ENCODE results near the gene USH2A.

Gene USH2A

DNA sequence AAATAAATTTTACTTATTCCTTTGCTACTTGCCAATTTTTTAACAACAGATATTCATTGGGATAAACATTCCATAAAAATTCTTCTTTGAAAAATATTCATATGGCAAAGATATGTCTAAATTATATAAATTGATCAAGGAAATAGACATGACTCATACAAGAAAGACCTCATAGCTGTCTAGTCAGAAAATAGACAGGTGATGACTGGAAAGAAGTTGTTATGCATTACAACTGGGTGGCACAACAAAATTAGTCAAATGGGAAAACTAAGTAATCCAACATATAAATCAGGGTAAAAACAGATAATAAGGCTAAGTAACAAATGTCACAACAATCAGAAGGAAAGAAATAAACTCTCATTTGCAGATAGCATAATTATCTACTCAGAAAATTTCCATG lies 92.0 kb downstream of the USH2A start:
- H3K27me3 ChIP-seq (replicated peaks; ENCODE audit: control insufficient read depth, insufficient read depth, low read length) = no peaks in the 10 kb centered on the region
- no peaks in the 10 kb centered on the region for H3K36me3 ChIP-seq (ENCODE audit: control insufficient read depth, insufficient read depth, low read length)
- H3K4me3 ChIP-seq (replicated peaks; ENCODE audit: low read depth, low read length) = no peak overlapping the region
- TF ChIP-seq, protein P1, sequence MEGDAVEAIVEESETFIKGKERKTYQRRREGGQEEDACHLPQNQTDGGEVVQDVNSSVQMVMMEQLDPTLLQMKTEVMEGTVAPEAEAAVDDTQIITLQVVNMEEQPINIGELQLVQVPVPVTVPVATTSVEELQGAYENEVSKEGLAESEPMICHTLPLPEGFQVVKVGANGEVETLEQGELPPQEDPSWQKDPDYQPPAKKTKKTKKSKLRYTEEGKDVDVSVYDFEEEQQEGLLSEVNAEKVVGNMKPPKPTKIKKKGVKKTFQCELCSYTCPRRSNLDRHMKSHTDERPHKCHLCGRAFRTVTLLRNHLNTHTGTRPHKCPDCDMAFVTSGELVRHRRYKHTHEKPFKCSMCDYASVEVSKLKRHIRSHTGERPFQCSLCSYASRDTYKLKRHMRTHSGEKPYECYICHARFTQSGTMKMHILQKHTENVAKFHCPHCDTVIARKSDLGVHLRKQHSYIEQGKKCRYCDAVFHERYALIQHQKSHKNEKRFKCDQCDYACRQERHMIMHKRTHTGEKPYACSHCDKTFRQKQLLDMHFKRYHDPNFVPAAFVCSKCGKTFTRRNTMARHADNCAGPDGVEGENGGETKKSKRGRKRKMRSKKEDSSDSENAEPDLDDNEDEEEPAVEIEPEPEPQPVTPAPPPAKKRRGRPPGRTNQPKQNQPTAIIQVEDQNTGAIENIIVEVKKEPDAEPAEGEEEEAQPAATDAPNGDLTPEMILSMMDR (IDR thresholded peaks at IDR 0.05; ENCODE audit: insufficient read depth, low read length, poor library complexity, severe bottlenecking) = no peak
- DNase-seq (ENCODE audit: extremely low read depth, insufficient read length) = no peak

DNA sequence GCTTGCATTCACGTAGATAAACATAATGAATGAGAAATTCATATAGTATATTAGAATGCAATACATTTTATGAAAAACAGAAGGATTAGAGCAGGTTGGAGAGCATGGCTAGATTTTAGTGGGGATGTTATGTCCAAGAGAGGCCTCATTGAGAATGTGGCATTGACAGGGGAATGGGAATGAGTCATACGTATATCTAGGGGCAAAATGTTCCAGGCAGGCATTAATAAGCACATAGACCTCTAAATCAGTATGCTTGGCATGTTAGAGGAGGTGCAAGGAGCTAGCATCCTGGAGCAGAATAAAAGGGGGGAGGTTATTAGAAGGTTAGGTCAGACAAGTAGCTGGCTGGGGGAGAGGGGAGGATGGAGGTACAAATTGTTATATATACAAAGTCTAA lies 93.0 kb downstream of the USH2A start:
- no peaks in the 10 kb centered on the region for H3K27me3 ChIP-seq (replicated peaks; ENCODE audit: control insufficient read depth, insufficient read depth, low read length)
- H3K4me3 ChIP-seq (replicated peaks; ENCODE audit: low read depth, low read length) = no peak overlapping the region
- no peak for DNase-seq (ENCODE audit: extremely low read depth, insufficient read length)
- no peaks in the 10 kb centered on the region for H3K36me3 ChIP-seq (ENCODE audit: control insufficient read depth, insufficient read depth, low read length)
- TF ChIP-seq, protein P1 (IDR thresholded peaks at IDR 0.05; ENCODE audit: insufficient read depth, low read length, poor library complexity, severe bottlenecking) = no peak

DNA sequence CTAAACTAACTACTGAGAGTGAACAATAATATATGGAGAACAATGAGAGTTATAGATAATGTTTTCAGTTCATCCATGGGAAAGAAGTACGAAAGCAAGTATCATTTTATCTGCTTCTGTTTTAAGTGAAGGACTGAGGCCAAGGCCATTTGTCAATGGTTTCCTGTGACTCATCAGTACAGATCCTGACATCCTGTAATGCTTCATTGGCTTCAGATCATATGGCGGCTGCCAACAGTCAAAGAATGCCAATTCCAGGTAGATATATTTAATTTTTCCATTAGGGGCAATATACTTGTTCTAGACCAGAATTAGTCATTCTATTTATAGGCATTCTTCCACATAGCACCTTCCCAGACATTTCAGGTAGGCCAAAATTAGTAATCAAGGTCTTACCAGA lies 97.3 kb downstream of the USH2A start:
- TF ChIP-seq, protein P1 (IDR thresholded peaks at IDR 0.05; ENCODE audit: insufficient read depth, low read length, poor library complexity, severe bottlenecking) = no peak
- no peak overlapping the region for H3K4me3 ChIP-seq (replicated peaks; ENCODE audit: low read depth, low read length)
- DNase-seq (ENCODE audit: extremely low read depth, insufficient read length) = no peak
- H3K36me3 ChIP-seq (ENCODE audit: control insufficient read depth, insufficient read depth, low read length) = no peaks in the 10 kb centered on the region
- no peaks in the 10 kb centered on the region for H3K27me3 ChIP-seq (replicated peaks; ENCODE audit: control insufficient read depth, insufficient read depth, low read length)

DNA sequence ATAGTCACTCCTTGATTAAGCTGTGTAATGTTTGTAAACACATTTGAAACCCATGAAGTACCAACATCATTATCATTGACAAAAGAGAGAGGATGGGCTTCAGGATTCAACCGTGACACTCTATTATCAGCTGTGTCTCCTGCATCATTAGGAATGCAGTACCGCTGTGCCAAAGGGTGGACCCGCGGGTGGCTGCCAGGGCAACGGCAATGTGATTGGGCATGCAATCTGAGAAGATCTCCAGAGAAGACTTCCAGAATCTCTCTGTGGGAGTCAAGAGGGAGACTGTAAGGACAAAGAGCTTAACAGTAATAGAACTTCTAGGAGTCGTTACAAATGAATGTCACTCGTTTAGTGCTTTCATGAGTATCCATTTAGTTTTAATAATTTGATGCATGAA lies 97.9 kb downstream of the USH2A start:
- no peaks in the 10 kb centered on the region for H3K27me3 ChIP-seq (replicated peaks; ENCODE audit: control insufficient read depth, insufficient read depth, low read length)
- no peaks in the 10 kb centered on the region for H3K36me3 ChIP-seq (ENCODE audit: control insufficient read depth, insufficient read depth, low read length)
- no peak overlapping the region for H3K4me3 ChIP-seq (replicated peaks; ENCODE audit: low read depth, low read length)
- TF ChIP-seq, protein P1 (IDR thresholded peaks at IDR 0.05; ENCODE audit: insufficient read depth, low read length, poor library complexity, severe bottlenecking) = no peak
- no peak for DNase-seq (ENCODE audit: extremely low read depth, insufficient read length)

DNA sequence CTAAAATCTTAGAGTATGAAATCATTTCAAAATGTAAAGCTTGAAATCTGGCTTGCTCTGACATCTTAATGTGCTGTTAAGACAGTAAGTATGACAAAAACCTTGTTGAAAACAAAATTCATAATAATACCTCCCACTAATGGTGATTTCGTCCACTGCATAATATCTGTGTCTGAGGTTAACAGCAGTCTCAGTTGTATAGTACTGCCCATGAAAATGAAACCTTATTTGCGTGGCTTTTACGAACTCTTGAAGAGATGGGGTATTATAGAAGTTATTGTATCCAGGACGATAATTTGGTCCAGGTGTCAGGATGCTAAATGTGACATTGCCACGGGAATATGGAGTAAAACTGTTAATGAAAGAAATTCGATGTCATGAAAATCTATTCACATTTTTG lies 99.9 kb downstream of the USH2A start:
- no peak for DNase-seq (ENCODE audit: extremely low read depth, insufficient read length)
- Histone ChIP-seq H3K27me3 (replicated peaks; ENCODE audit: control insufficient read depth, insufficient read depth, low read length) (no peaks in the 10 kb centered on the region), H3K36me3 (ENCODE audit: control insufficient read depth, insufficient read depth, low read length) (no peaks in the 10 kb centered on the region), H3K4me3 (replicated peaks; ENCODE audit: low read depth, low read length) (no peak overlapping the region)
- TF ChIP-seq, protein P1 (IDR thresholded peaks at IDR 0.05; ENCODE audit: insufficient read depth, low read length, poor library complexity, severe bottlenecking) = no peak

DNA sequence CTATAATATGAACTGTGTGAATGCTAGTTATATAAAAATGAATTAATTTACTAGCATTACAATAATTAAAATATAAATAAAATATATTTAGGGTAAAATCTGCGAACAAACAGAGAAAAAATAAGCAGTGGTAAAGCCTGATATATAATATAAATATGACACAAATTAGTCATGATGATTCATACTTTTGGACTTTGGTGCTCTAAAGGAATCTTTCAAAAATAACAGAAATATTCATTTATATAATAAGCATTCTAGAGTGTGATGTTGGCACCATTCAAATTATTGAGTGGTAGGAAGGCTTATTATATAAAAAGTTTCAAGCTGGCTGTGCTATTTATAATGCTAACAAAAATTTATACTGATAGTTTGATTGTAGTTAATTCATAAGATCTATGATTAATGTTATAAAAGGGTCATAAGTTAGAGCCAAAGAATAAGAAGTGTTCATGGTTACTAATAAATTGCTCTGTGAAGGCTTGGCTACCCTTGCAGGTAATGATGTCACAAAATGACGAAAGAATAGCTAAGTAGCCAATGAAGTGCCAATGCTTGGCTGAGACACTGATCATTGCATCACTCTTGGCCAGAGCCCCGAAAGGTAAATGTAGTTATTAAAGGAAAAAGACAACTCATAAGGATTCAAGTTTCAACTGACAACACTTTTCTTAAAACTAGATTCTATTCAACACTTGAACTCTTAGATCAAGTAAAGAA lies 108.7 kb downstream of the USH2A start:
- Histone ChIP-seq H3K27me3 (replicated peaks; ENCODE audit: control insufficient read depth, insufficient read depth, low read length) (no peaks in the 10 kb centered on the region), H3K36me3 (ENCODE audit: control insufficient read depth, insufficient read depth, low read length) (no peaks in the 10 kb centered on the region), H3K4me3 (replicated peaks; ENCODE audit: low read depth, low read length) (no peak overlapping the region)
- no peak for DNase-seq (ENCODE audit: extremely low read depth, insufficient read length)
- TF ChIP-seq, protein P1 (IDR thresholded peaks at IDR 0.05; ENCODE audit: insufficient read depth, low read length, poor library complexity, severe bottlenecking) = no peak
